GM11168 (cell line): ENCODE measurements around the gene SSX2IP.
"Not testable (repeated sequence)": the region's sequence is repeated elsewhere in the genome, so short reads cannot be mapped to it uniquely, and the experiment has no call there.

Experiments used
- in situ Hi-C: fragments of 300-500 bp; cut with MboI; formaldehyde crosslinking; loops from one replicate; pipeline ENCODE4 v1.12.0; 2022; ENCODE audit warnings: low sequenced_read_pairs; ENCODE audit not compliant: unreplicated experiment

Gene SSX2IP

GRCh38 chr1:84624876-84625275, 65.4 kb downstream of the SSX2IP start:
- in situ Hi-C loops = loop anchor here (10.0 kb wide), 1 partner anchor 190 kb away; no protein-coding TSS in a partner anchor

- in situ Hi-C loops = loop anchor here (10.0 kb wide), 1 partner anchor 187 kb away; no protein-coding TSS in a partner anchor
Observed at GRCh38 chr1:84621553-84621952, 68.7 kb downstream of the SSX2IP start.

GRCh38 chr1:84620720-84621313, 69.4 kb downstream of the SSX2IP start:
- in situ Hi-C loops = loop anchor here (10.0 kb wide), 1 partner anchor 186 kb away; no protein-coding TSS in a partner anchor

- in situ Hi-C loops = loop anchor here (10.0 kb wide), 1 partner anchor 185 kb away; no protein-coding TSS in a partner anchor
Observed at GRCh38 chr1:84619383-84620102, 70.7 kb downstream of the SSX2IP start.

GRCh38 chr1:84617349-84617748, 72.9 kb downstream of the SSX2IP start:
- in situ Hi-C loops = no loop called here

- in situ Hi-C loops = no loop called here
Observed at GRCh38 chr1:84615790-84616189, 74.5 kb downstream of the SSX2IP start.

GRCh38 chr1:84613887-84614286, 76.4 kb downstream of the SSX2IP start:
- in situ Hi-C loops = no loop called here

GRCh38 chr1:84613026-84613425, 77.2 kb downstream of the SSX2IP start:
- in situ Hi-C loops = no loop called here

- in situ Hi-C loops = no loop called here
Observed at GRCh38 chr1:84611796-84612195, 78.5 kb downstream of the SSX2IP start.

GRCh38 chr1:84611091-84611490, 79.2 kb downstream of the SSX2IP start:
- in situ Hi-C loops = no loop called here

- in situ Hi-C loops = no loop called here
Observed at GRCh38 chr1:84606977-84607376, 83.3 kb downstream of the SSX2IP start.

GRCh38 chr1:84605157-84605556, 85.1 kb downstream of the SSX2IP start:
- in situ Hi-C loops = no loop called here

GRCh38 chr1:84603941-84604830, 86.1 kb downstream of the SSX2IP start:
- in situ Hi-C loops = no loop called here

- in situ Hi-C loops = no loop called here
Observed at GRCh38 chr1:84603223-84603622, 87.0 kb downstream of the SSX2IP start.

- in situ Hi-C loops = no loop called here
Observed at GRCh38 chr1:84600796-84601195, 89.5 kb downstream of the SSX2IP start.

GRCh38 chr1:84598846-84599741, 91.2 kb downstream of the SSX2IP start:
- in situ Hi-C loops = no loop called here

- in situ Hi-C loops = no loop called here
Observed at GRCh38 chr1:84598418-84598817, 91.8 kb downstream of the SSX2IP start.

GRCh38 chr1:84597011-84597410, 93.2 kb downstream of the SSX2IP start:
- in situ Hi-C loops = no loop called here

GRCh38 chr1:84594959-84595358, 95.3 kb downstream of the SSX2IP start:
- in situ Hi-C loops = not testable (repeated sequence)
